COLO668 (cell line): ENCODE results near the gene SEPTIN12.

ENCODE experiments used
- DNase-seq: peaks from one replicate; lab custom pipeline; 2025; ENCODE audit not compliant: unreplicated experiment; lab: John Stamatoyannopoulos, UW

SEPTIN12 gene

GRCh38 chr16:4787627-4788482 is at the start of gene SEPTIN12:
SEPTIN12 (minus strand) TSS chr16:4788345; CDS start chr16:4787645, 700 bp downstream.
- peak; percentile 5 for DNase-seq

GRCh38 chr16:4836727-4837126 is 48.6 kb upstream of the SEPTIN12 start:
- DNase-seq, result no peak

GRCh38 chr16:4833584-4833983 is 45.4 kb upstream of the SEPTIN12 start:
- no peak for DNase-seq

GRCh38 chr16:4832698-4833343 is 44.7 kb upstream of the SEPTIN12 start:
- no peak for DNase-seq

- DNase-seq, result no peak
These were observed 43.5 kb upstream of the SEPTIN12 start for GRCh38 chr16:4831616-4832015.

GRCh38 chr16:4830408-4830807 is 42.3 kb upstream of the SEPTIN12 start:
- no peak for DNase-seq

- no peak for DNase-seq
These were observed 40.6 kb upstream of the SEPTIN12 start for GRCh38 chr16:4828567-4829321.

- DNase-seq, result no peak
These were observed 38.8 kb upstream of the SEPTIN12 start for GRCh38 chr16:4826980-4827379.

- no peak for DNase-seq
These were observed 38.4 kb upstream of the SEPTIN12 start for GRCh38 chr16:4826526-4826925.

- DNase-seq, result no peak
These were observed 37.1 kb upstream of the SEPTIN12 start for GRCh38 chr16:4825196-4825595.

- DNase-seq, result no peak
These were observed 32.5 kb upstream of the SEPTIN12 start for GRCh38 chr16:4820652-4821051.

GRCh38 chr16:4814542-4815173 is 26.5 kb upstream of the SEPTIN12 start:
- DNase-seq, result no peak

GRCh38 chr16:4814046-4814445 is 25.9 kb upstream of the SEPTIN12 start:
- DNase-seq, result no peak

- no peak for DNase-seq
These were observed 25.3 kb upstream of the SEPTIN12 start for GRCh38 chr16:4813251-4814003.

GRCh38 chr16:4811773-4812172 is 23.6 kb upstream of the SEPTIN12 start:
- no peak for DNase-seq

GRCh38 chr16:4811242-4811641 is 23.1 kb upstream of the SEPTIN12 start:
- no peak for DNase-seq

- no peak for DNase-seq
These were observed 18.1 kb upstream of the SEPTIN12 start for GRCh38 chr16:4806280-4806679.

GRCh38 chr16:4805231-4805630 is 17.1 kb upstream of the SEPTIN12 start:
- DNase-seq, result no peak

- no peak for DNase-seq
These were observed 16.0 kb upstream of the SEPTIN12 start for GRCh38 chr16:4803898-4804762.
